HepG2 (cell line): ENCODE results near the gene CCDC30. TPM values are rescaled to one million over a fixed set of nuclear protein-coding genes. Genes with fewer than 3 reads are reported as not detected.

ENCODE experiments used
- ATAC-seq: fragments of 200-7000 bp; cut with Tn5 transposase; 3 replicates; pipeline ENCODE4 v1.9.1; 2020; ENCODE audit warnings: mild to moderate bottlenecking, moderate library complexity
- BruUV-seq: library from RNA; stranded (reverse); fragments of 400-500 nt; replicated peaks from 2 replicates; lab custom pipeline; 2021; lab: Mats Ljungman, UMichigan
- CTCF ChIA-PET: fragments of 300-600 bp; formaldehyde crosslinking; extraction: SDS; loops from one replicate; lab custom pipeline; 2021; ENCODE audit warnings: low total read pairs, inconsistent platforms, low intra/inter-chr PET ratio; lab: Yijun Ruan, JAX
- POLR2A ChIA-PET: fragments of 350-600 bp; sonication (Branson Sonifier 250); formaldehyde crosslinking; loops from one replicate; lab custom pipeline; 2020; ENCODE audit warnings: antibody characterized with exemption, inconsistent platforms; lab: Yijun Ruan, JAX
- DNase-seq: peaks from one replicate; pipeline ENCODE4 v3.0.0-alpha.2; 2015; ENCODE audit warnings: low spot score
- FAIRE-seq: peaks from 3 replicates; lab custom pipeline; 2011; peaks lifted over from hg19 to GRCh38; lab: Jason Lieb, UNC
- H2AFZ ChIP-seq: one replicate; pipeline ENCODE4 v1.6.1; 2011; ENCODE audit warnings: low read length, inconsistent platforms
- H3K27ac ChIP-seq: fragments of 300-600 bp; 3 replicates; pipeline ENCODE4 v1.8.0; 2011; ENCODE audit warnings: mixed run types, mild to moderate bottlenecking, mixed read lengths, low read length, inconsistent platforms; ENCODE audit not compliant: insufficient read depth; ENCODE audit errors: extremely low read length
- H3K27me3 ChIP-seq, 2 experiments: fragments of 200-600 bp in 1 of 2; 2 replicates in 1 of 2; 3 replicates in 1 of 2; pipeline versions ENCODE4 v1.6.0 to v1.8.0; 2011; ENCODE audit warnings: low read length in 2 of 2, mild to moderate bottlenecking in 2 of 2, moderate library complexity in 2 of 2, inconsistent platforms in 1 of 2; ENCODE audit not compliant: insufficient read depth in 2 of 2, control insufficient read depth in 1 of 2
- H3K36me3 ChIP-seq, 2 experiments: fragments of 200-600 bp in 1 of 2; replicated peaks in 1 of 2; 2 replicates in 1 of 2; 3 replicates in 1 of 2; pipeline versions ENCODE4 v1.5.1 to v1.8.0; 2011; ENCODE audit warnings: low read length in 2 of 2, inconsistent platforms in 1 of 2; ENCODE audit not compliant: insufficient read depth in 2 of 2, control insufficient read depth in 1 of 2
- H3K4me1 ChIP-seq: 2 replicates; pipeline ENCODE4 v1.5.1; 2012; ENCODE audit warnings: low read length, inconsistent platforms; ENCODE audit not compliant: insufficient read depth
- H3K4me2 ChIP-seq: 2 replicates; pipeline ENCODE4 v1.6.0; 2011; ENCODE audit warnings: low read depth, low read length, inconsistent platforms
- H3K4me3 ChIP-seq, 3 experiments: fragments of 200-600 bp in 1 of 3; sonication (generic), shearing (Covaris generic) in 1 of 3; replicated peaks in 1 of 3; 2 replicates each; pipeline ENCODE4 v1.5.1; 2011 to 2016; ENCODE audit warnings: low read length in 3 of 3, inconsistent platforms in 2 of 3, low read depth in 2 of 3, mild to moderate bottlenecking in 2 of 3, control low read depth in 1 of 3, mixed read lengths in 1 of 3; ENCODE audit not compliant: insufficient read depth in 1 of 3
- H3K79me2 ChIP-seq: one replicate; pipeline ENCODE4 v1.6.1; 2011; ENCODE audit warnings: low read length, inconsistent platforms; ENCODE audit not compliant: insufficient read depth
- H3K9ac ChIP-seq: 2 replicates; pipeline ENCODE4 v1.6.0; 2011; ENCODE audit warnings: mild to moderate bottlenecking, low read depth, low read length, inconsistent platforms; ENCODE audit not compliant: insufficient read depth
- H3K9me3 ChIP-seq: 2 replicates; pipeline ENCODE4 v1.5.1; 2012; ENCODE audit warnings: mild to moderate bottlenecking, low read length
- H4K20me1 ChIP-seq: 2 replicates; pipeline ENCODE4 v1.6.0; 2011; ENCODE audit warnings: inconsistent platforms, mild to moderate bottlenecking, low read length, moderate library complexity; ENCODE audit not compliant: insufficient read depth
- ZNF264 ChIP-seq: sonication (generic); formaldehyde crosslinking; IDR thresholded peaks from 2 replicates; pipeline ENCODE4 v1.4.0; 2020; ENCODE audit warnings: missing genetic modification reagents
- ZNF367 ChIP-seq: sonication (generic); formaldehyde crosslinking; IDR thresholded peaks from 2 replicates; pipeline ENCODE4 v1.4.0; 2020; ENCODE audit warnings: missing genetic modification reagents, borderline replicate concordance
- ZNF451 ChIP-seq: sonication (generic); formaldehyde crosslinking; IDR thresholded peaks from 2 replicates; pipeline ENCODE4 v1.5.0; 2020; ENCODE audit warnings: mild to moderate bottlenecking, missing genetic modification reagents
- WGBS: methylation state at CpG from one replicate; pipeline ENCODE4 v1.1.6; 2017; ENCODE audit warnings: low lambda C conversion rate; 5-methylcytosine and 5-hydroxymethylcytosine counted together
- in situ Hi-C: cut with HindIII; loops from 2 replicates; pipeline ENCODE4 v1.10.0; 2017; ENCODE audit warnings: low pct_unique_long_range_greater_than_20kb; ENCODE audit not compliant: extremely low pct_ligation_motif_present
- intact Hi-C: fragments of 100-400 bp; cut with micrococcal nuclease; formaldehyde crosslinking; loops from one replicate; pipeline ENCODE4 v1.10.0; 2022; ENCODE audit not compliant: unreplicated experiment
- polyA plus RNA-seq, 8 experiments: library from polyadenylated mRNA; depleted of rRNA in 3 of 8; stranded (reverse) in 7 of 8; unstranded in 1 of 8; fragments of >200 nt; fragmentation: Illumina TruSeq in 4 of 8; extraction: Trizol in 4 of 8; gene quantifications; 2 replicates each; pipeline versions ENCODE4 v1.2.1 to v1.2.3, GENCODE V29; 2011 to 2016; ENCODE audit warnings: low read depth in 4 of 8, missing spikeins in 1 of 8, mixed read lengths in 1 of 8; ENCODE audit not compliant: insufficient read depth in 1 of 8
- total RNA-seq, 5 experiments: library from RNA; depleted of rRNA; stranded (reverse); fragments of >200 nt; fragmentation: Illumina TruSeq; extraction: Trizol; gene quantifications; 2 replicates each; pipeline ENCODE4 v1.2.3, GENCODE V29; 2016; ENCODE audit warnings: low read depth in 1 of 5
- TF ChIP-seq, protein P1 (sequence below): sonication (generic); formaldehyde crosslinking; conservative IDR thresholded peaks from 2 replicates; pipeline ENCODE4 v1.4.0; 2020; ENCODE audit warnings: missing genetic modification reagents

The CCDC30 gene
- total and polyA plus RNA-seq, 2 of the 13 experiments (the other 11 are each of a cell fraction or from before 2014, with no cell fraction given), result 0.25 to 0.77 TPM

DNA sequence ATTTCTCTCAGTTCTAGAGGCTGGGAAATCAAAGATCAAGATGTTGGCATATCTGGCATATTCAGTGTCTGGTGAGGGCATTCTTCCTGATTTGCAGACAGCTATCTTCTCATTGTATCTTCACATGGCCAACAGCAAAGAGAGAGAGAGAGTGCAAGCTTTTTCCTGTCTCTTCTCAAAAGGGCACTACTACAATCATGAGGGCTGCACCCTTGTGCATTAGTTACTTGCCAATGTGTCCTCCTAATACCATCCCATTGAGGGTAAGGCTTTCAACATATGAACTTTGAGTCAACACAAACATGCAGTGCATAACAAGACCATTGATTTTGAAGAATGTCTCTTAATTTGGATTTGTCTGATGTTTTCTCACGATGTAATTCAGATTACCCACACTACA is 78.0 kb downstream of the CCDC30 start:
- no peak overlapping the region for H3K9ac ChIP-seq
- TF ChIP-seq ZNF264 (CRISPR knock-in tag), result peak; percentile 92
- TF ChIP-seq ZNF451 (CRISPR knock-in tag), result no peak
- WGBS, result 0% methylated on average over 1 of the region's 1 CpG
- no peak overlapping the region for H3K27ac ChIP-seq
- no peak overlapping the region for H3K4me3 ChIP-seq
- H3K9me3 ChIP-seq, result no peaks in the 10 kb centered on the region
- POLR2A ChIA-PET, result no interaction called here
- intact Hi-C loops, result no loop called here
- no peaks in the 10 kb centered on the region for H3K27me3 ChIP-seq
- no peak overlapping the region for H3K4me2 ChIP-seq
- H3K4me1 ChIP-seq, result no peaks in the 10 kb centered on the region
- no peaks in the 10 kb centered on the region for H3K36me3 ChIP-seq
- FAIRE-seq (no peak), ATAC-seq (no peak), DNase-seq (no peak)
- no peaks in the 10 kb centered on the region for H3K79me2 ChIP-seq
- H4K20me1 ChIP-seq, result no peaks in the 10 kb centered on the region
- H2AFZ ChIP-seq, result no peak overlapping the region
- CTCF ChIA-PET, result no interaction called here
- in situ Hi-C loops, result no loop called here
- BruUV-seq, result no TSS peak

DNA sequence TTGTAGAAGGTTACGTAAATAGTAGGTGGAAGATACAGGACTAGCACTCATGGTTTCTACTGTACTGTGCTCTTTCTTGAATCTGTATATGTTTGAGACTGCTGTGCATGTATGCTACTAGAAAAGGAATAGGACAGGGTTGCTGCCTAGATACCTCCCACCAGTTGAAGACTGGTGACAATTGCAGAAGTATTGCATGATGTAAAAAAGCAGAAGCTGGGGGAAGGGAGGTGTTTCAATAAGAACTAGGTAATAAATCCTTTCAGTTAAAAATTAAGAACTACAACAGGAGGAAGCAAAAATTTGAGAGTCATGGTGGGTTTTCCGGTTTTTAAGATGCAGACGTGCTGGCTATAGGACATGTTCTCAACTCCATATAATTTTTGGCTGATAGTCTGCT is 88.1 kb downstream of the CCDC30 start:
- no peak for FAIRE-seq
- Histone ChIP-seq H2AFZ (no peak overlapping the region), H3K4me2 (no peak overlapping the region), H3K36me3 (no peaks in the 10 kb centered on the region), H3K4me1 (no peaks in the 10 kb centered on the region), H3K79me2 (no peaks in the 10 kb centered on the region), H3K27ac (no peak overlapping the region), H3K27me3 (no peaks in the 10 kb centered on the region; a peak in 1 of 5 replicates), H4K20me1 (no peaks in the 10 kb centered on the region), H3K9me3 (no peaks in the 10 kb centered on the region), H3K9ac (no peak overlapping the region), H3K4me3 (no peak overlapping the region)
- POLR2A ChIA-PET, result no interaction called here
- CTCF ChIA-PET, result no interaction called here
- BruUV-seq, result no TSS peak
- intact Hi-C loops (no loop called here), in situ Hi-C loops (no loop called here)
- no peak for ATAC-seq
- no peak for DNase-seq
- no peak for TF ChIP-seq ZNF367 (CRISPR knock-in tag)
- TF ChIP-seq, protein P1, sequence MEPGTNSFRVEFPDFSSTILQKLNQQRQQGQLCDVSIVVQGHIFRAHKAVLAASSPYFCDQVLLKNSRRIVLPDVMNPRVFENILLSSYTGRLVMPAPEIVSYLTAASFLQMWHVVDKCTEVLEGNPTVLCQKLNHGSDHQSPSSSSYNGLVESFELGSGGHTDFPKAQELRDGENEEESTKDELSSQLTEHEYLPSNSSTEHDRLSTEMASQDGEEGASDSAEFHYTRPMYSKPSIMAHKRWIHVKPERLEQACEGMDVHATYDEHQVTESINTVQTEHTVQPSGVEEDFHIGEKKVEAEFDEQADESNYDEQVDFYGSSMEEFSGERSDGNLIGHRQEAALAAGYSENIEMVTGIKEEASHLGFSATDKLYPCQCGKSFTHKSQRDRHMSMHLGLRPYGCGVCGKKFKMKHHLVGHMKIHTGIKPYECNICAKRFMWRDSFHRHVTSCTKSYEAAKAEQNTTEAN (CRISPR knock-in tag), result no peak
- 67% methylated on average over 3 of the region's 3 CpGs for WGBS
